HepG2 (cell line): Measurements from ENCODE around the gene C5AR2. TPM values are rescaled to one million over a fixed set of nuclear protein-coding genes. Genes with fewer than 3 reads are reported as not detected.

ENCODE experiments used
- polyA plus RNA-seq, 8 experiments: library from polyadenylated mRNA; depleted of rRNA in 3 of 8; stranded (reverse) in 7 of 8; unstranded in 1 of 8; fragments of >200 nt; fragmentation: Illumina TruSeq in 4 of 8; extraction: Trizol in 4 of 8; gene quantifications; 2 replicates each; pipeline versions ENCODE4 v1.2.1 to v1.2.3, GENCODE V29; 2011 to 2016; ENCODE audit warnings: low read depth in 4 of 8, missing spikeins in 1 of 8, mixed read lengths in 1 of 8; ENCODE audit not compliant: insufficient read depth in 1 of 8
- total RNA-seq, 5 experiments: library from RNA; depleted of rRNA; stranded (reverse); fragments of >200 nt; fragmentation: Illumina TruSeq; extraction: Trizol; gene quantifications; 2 replicates each; pipeline ENCODE4 v1.2.3, GENCODE V29; 2016; ENCODE audit warnings: low read depth in 1 of 5

Gene C5AR2
- total and polyA plus RNA-seq, 2 of the 13 experiments (the other 11 are each of a cell fraction or from before 2014, with no cell fraction given): 0.09 to 0.24 TPM

Other genes starting within 250 kb of the C5AR2 start
- gene ZC3H4, start 218.4 kb upstream of the C5AR2 start, total RNA-seq (2016; rRNA removed; fragmentation: Illumina TruSeq; extraction: Trizol): 10.7 and 11.2 TPM in 2 replicates
- gene ZC3H4, start 218.4 kb upstream of the C5AR2 start, polyA plus RNA-seq (2011; rRNA removed): 1.8 and 2.7 TPM in 2 replicates
- gene SAE1, start 201.3 kb upstream of the C5AR2 start, total RNA-seq (2016; rRNA removed; fragmentation: Illumina TruSeq; extraction: Trizol): 197 and 250 TPM in 2 replicates
- gene SAE1, start 201.3 kb upstream of the C5AR2 start, polyA plus RNA-seq (2011; rRNA removed): 73.2 and 87.6 TPM in 2 replicates
- gene BBC3, start 101.0 kb upstream of the C5AR2 start, total RNA-seq (2016; rRNA removed; fragmentation: Illumina TruSeq; extraction: Trizol): 5.8 and 8.8 TPM in 2 replicates
- 6.1 and 11.1 TPM in 2 replicates for gene BBC3, start 101.0 kb upstream of the C5AR2 start, polyA plus RNA-seq (2011; rRNA removed)
- 5.9 and 6.3 TPM in 2 replicates for gene CCDC9, start 75.7 kb upstream of the C5AR2 start, total RNA-seq (2016; rRNA removed; fragmentation: Illumina TruSeq; extraction: Trizol)
- 2.9 and 3.0 TPM in 2 replicates for gene CCDC9, start 75.7 kb upstream of the C5AR2 start, polyA plus RNA-seq (2011; rRNA removed)
- 1.00 and 1.9 TPM in 2 replicates for gene INAFM1, start 57.3 kb upstream of the C5AR2 start, total RNA-seq (2016; rRNA removed; fragmentation: Illumina TruSeq; extraction: Trizol)
- gene INAFM1, start 57.3 kb upstream of the C5AR2 start, polyA plus RNA-seq (2011; rRNA removed): 0.88 and 1.3 TPM in 2 replicates
- gene C5AR1, start 22.3 kb upstream of the C5AR2 start, total RNA-seq (2016; rRNA removed; fragmentation: Illumina TruSeq; extraction: Trizol): 0.07 TPM in 1 of 2 replicates, not detected in the other
- 1.6 and 3.9 TPM in 2 replicates for gene C5AR1, start 22.3 kb upstream of the C5AR2 start, polyA plus RNA-seq (2011; rRNA removed)
- 8.0 and 12.0 TPM in 2 replicates for gene DHX34, start 17.1 kb downstream of the C5AR2 start, total RNA-seq (2016; rRNA removed; fragmentation: Illumina TruSeq; extraction: Trizol)
- 9.2 and 12.5 TPM in 2 replicates for gene DHX34, start 17.1 kb downstream of the C5AR2 start, polyA plus RNA-seq (2011; rRNA removed)
- gene MEIS3, start 87.4 kb downstream of the C5AR2 start, total RNA-seq (2016; rRNA removed; fragmentation: Illumina TruSeq; extraction: Trizol): 0.09 and 1.2 TPM in 2 replicates
- 0.70 and 0.94 TPM in 2 replicates for gene MEIS3, start 87.4 kb downstream of the C5AR2 start, polyA plus RNA-seq (2011; rRNA removed)
- gene SLC8A2, start 139.7 kb downstream of the C5AR2 start, total RNA-seq (2016; rRNA removed; fragmentation: Illumina TruSeq; extraction: Trizol): 0.02 TPM in 1 of 2 replicates, not detected in the other
- 0.09 TPM in 1 of 2 replicates, not detected in the other for gene SLC8A2, start 139.7 kb downstream of the C5AR2 start, polyA plus RNA-seq (2011; rRNA removed)
- 8.4 and 9.1 TPM in 2 replicates for gene KPTN, start 152.0 kb downstream of the C5AR2 start, total RNA-seq (2016; rRNA removed; fragmentation: Illumina TruSeq; extraction: Trizol)
- gene KPTN, start 152.0 kb downstream of the C5AR2 start, polyA plus RNA-seq (2011; rRNA removed): 13.3 and 17.6 TPM in 2 replicates
- 32.6 and 36.5 TPM in 2 replicates for gene NAPA, start 182.9 kb downstream of the C5AR2 start, total RNA-seq (2016; rRNA removed; fragmentation: Illumina TruSeq; extraction: Trizol)
- gene NAPA, start 182.9 kb downstream of the C5AR2 start, polyA plus RNA-seq (2011; rRNA removed): 65.9 and 74.4 TPM in 2 replicates
- gene ZNF541, start 241.0 kb downstream of the C5AR2 start, total RNA-seq (2016; rRNA removed; fragmentation: Illumina TruSeq; extraction: Trizol): 0.04 TPM in 1 of 2 replicates, not detected in the other
- 0.03 and 0.08 TPM in 2 replicates for gene ZNF541, start 241.0 kb downstream of the C5AR2 start, polyA plus RNA-seq (2011; rRNA removed)